GM12801 (cell line): ENCODE measurements around the gene HOXA10.

Experiments used
- CTCF ChIP-seq: IDR thresholded peaks from one replicate; pipeline ENCODE4 v1.5.1; 2011; ENCODE audit warnings: control low read depth; ENCODE audit not compliant: insufficient read length; ENCODE audit errors: extremely low read depth

HOXA10 gene

GRCh38 chr7:27189997-27190748 lies 16.1 kb upstream of the HOXA10 start:
- TF ChIP-seq CTCF: no peak

- no peak for TF ChIP-seq CTCF
Observed at GRCh38 chr7:27189295-27189996, 15.3 kb upstream of the HOXA10 start.

GRCh38 chr7:27188386-27189294 lies 14.5 kb upstream of the HOXA10 start:
- TF ChIP-seq CTCF: no peak

- TF ChIP-seq CTCF: no peak
Observed at GRCh38 chr7:27187475-27188385, 13.6 kb upstream of the HOXA10 start.

- TF ChIP-seq CTCF: no peak
Observed at GRCh38 chr7:27186668-27187474, 12.8 kb upstream of the HOXA10 start.

GRCh38 chr7:27185854-27186667 lies 11.9 kb upstream of the HOXA10 start:
- TF ChIP-seq CTCF: no peak
